ENCODE data around the gene MEFV. TPM values are rescaled to one million over a fixed set of nuclear protein-coding genes. Genes with fewer than 3 reads are reported as not detected.

MEFV gene
- total and polyA plus RNA-seq, 2 of the 13 experiments (the other 11 are each of a cell fraction or from before 2014, with no cell fraction given): 0.22 TPM; not detected in 1

GRCh38 chr16:3282103-3282729 lies 25.8 kb upstream of the MEFV start (continued):
- TF ChIP-seq ZNF740 (CRISPR knock-in tag; IDR thresholded peaks at IDR 0.05) (no peak), PLRG1 (conservative IDR thresholded peaks at IDR 0.05) (no peak), BRCA1 (CRISPR knock-in tag; IDR thresholded peaks at IDR 0.05) (0 out of 2 replicates have a peak, but pooled peaks have one; percentile 29), ZNF546 (CRISPR knock-in tag; conservative IDR thresholded peaks at IDR 0.05) (no peak), CC2D1A (CRISPR knock-in tag; IDR thresholded peaks at IDR 0.05) (no peak), MLLT10 (CRISPR knock-in tag; IDR thresholded peaks at IDR 0.05) (no peak), PITX1 (CRISPR knock-in tag; IDR thresholded peaks at IDR 0.05) (no peak), NR2F6 (IDR thresholded peaks at IDR 0.05) (no peak), NR2F6 (CRISPR knock-in tag; IDR thresholded peaks at IDR 0.05) (no peak), ZBTB14 (CRISPR knock-in tag; IDR thresholded peaks at IDR 0.05) (no peak), HMGA1 (CRISPR knock-in tag; conservative IDR thresholded peaks at IDR 0.05) (no peak), POGK (CRISPR knock-in tag; conservative IDR thresholded peaks at IDR 0.05) (no peak), ARNT (IDR thresholded peaks at IDR 0.05) (no peak), TEAD2 (CRISPR knock-in tag; IDR thresholded peaks at IDR 0.05) (no peak), HDAC1 (CRISPR knock-in tag; IDR thresholded peaks at IDR 0.05) (no peak; the same call in 1 of the 2 replicates), ZNF614 (CRISPR knock-in tag; IDR thresholded peaks at IDR 0.05; ENCODE audit: borderline replicate concordance) (no peak), PAF1 (CRISPR knock-in tag; IDR thresholded peaks at IDR 0.05) (no peak), BCL6 (CRISPR knock-in tag; IDR thresholded peaks at IDR 0.05) (no peak), ZNF30 (CRISPR knock-in tag; IDR thresholded peaks at IDR 0.05) (no peak), U2AF1 (optimal IDR thresholded peaks at IDR 0.05; ENCODE audit: low read depth, low read length) (no peak), ZNF251 (CRISPR knock-in tag; IDR thresholded peaks at IDR 0.05) (no peak), FOXA3 (CRISPR knock-in tag; IDR thresholded peaks at IDR 0.05) (no peak), NR1H2 (CRISPR knock-in tag; IDR thresholded peaks at IDR 0.05; ENCODE audit: borderline replicate concordance, low read depth) (no peak), JUN (CRISPR knock-in tag; IDR thresholded peaks at IDR 0.05) (0 out of 2 replicates have a peak, but pooled peaks have one; percentile 41), ZNF138 (CRISPR knock-in tag; IDR thresholded peaks at IDR 0.05; ENCODE audit: low read depth) (no peak), CREBL2 (CRISPR knock-in tag; IDR thresholded peaks at IDR 0.05; ENCODE audit: borderline replicate concordance) (no peak), ATF5 (CRISPR knock-in tag; IDR thresholded peaks at IDR 0.05; ENCODE audit: low read depth) (no peak), SP2 (CRISPR knock-in tag; IDR thresholded peaks at IDR 0.05) (no peak), CREB3 (CRISPR knock-in tag; IDR thresholded peaks at IDR 0.05) (no peak), ZMYM2 (CRISPR knock-in tag; IDR thresholded peaks at IDR 0.05) (no peak)
